ENCODE results near the gene CKS1B.

CKS1B gene

DNA sequence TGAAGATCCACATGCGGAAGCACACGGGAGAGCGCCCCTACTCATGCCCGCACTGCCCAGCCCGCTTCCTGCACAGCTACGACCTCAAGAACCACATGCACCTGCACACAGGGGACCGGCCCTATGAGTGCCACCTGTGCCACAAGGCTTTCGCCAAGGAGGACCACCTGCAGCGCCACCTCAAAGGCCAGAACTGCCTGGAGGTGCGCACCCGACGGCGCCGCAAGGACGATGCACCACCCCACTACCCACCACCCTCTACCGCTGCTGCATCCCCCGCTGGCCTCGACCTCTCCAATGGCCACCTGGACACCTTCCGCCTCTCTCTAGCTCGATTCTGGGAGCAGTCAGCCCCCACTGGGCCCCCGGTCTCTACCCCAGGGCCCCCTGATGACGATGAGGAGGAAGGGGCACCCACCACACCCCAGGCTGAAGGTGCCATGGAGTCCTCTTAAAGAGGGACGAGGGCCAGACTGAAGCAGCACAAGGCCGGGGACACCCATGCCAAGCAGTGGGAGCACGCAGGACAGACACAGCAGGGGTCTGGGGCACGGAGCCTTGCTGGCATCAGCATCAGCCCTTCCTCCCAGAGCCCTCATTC lies 41.9 kb downstream of the CKS1B start:
- no peak for DNase-seq

- DNase-seq: peak; percentile 83
These were observed 42.8 kb downstream of the CKS1B start for GRCh38 chr1:155017041-155017945.

GRCh38 chr1:155017946-155018316 lies 43.5 kb downstream of the CKS1B start:
- no peak for DNase-seq

DNA sequence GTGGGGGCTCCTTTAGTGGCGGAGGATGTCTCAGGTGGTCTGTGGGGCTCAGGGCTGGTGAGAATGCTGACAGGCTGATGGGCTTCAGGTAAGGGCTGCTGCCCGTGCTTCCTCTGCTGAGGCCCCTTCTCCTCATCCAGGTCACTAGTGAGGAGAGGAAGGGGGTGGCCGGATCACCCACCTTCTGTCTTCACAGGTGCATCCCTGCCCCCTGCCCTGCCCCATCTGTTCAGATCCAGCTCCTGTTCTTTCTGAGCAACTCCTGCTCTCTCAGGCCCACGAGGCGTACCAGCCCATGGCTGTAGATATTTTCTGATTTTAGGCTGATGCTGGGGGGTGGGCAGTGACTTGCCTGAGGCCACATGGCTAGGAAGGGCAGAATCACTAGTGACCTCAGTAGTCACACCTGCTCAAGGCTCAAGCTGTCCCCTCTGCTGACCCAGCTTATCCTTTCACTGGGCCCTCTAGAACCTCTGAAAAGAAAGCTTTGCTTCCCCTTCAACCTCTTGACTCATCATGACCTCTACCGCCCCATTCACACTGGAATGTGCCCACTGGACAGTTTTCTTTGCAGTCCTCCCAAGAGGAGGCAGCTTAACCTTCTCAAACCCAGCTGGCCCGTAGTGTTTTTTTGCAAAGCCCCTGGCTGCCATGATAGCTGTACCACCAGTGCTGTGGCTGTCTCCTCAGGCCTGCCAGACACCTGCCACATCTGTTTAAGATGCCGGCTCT lies 44.3 kb downstream of the CKS1B start:
- DNase-seq: no peak

DNA sequence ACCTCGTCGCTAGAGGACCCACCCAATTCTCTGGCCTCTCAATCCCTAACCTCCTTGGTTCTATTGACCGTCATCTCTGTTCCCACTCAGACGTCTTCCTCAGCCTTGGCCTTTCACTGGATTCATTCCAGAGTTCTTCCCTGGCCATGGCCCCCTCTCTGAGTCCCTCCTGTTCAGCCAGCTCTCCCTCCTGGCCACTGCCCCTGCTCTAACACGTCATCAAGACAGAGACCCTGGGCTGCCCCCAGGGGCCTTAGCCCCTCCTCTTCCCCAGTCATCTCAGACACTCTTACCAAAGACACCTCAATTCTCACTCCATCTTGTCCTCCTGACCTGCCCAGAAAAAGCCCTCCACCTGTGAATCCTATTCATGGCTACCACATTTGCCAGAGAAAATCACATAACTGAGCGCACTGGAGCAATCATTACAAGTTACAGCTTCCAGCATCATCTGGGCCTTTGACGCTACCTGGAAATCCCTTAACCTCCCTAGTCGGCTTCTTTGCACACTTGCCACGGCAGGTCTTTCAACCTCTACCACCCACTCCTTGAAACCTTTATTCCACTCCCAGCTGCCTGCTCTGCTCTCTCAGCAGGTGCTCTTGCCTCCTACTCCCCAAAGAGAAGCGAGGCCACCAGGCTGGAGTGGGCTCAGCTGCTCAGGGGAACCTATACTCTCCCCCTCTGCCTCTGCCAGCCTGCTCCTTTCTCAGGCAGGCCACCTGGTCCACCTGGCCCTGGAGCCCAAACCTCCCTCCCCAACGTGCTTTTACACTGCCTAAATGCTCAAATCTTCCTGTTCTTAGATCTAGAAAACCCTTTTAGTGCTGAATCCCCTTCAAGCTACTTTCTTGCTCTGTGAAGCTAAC lies 45.1 kb downstream of the CKS1B start:
- no peak for DNase-seq

DNA sequence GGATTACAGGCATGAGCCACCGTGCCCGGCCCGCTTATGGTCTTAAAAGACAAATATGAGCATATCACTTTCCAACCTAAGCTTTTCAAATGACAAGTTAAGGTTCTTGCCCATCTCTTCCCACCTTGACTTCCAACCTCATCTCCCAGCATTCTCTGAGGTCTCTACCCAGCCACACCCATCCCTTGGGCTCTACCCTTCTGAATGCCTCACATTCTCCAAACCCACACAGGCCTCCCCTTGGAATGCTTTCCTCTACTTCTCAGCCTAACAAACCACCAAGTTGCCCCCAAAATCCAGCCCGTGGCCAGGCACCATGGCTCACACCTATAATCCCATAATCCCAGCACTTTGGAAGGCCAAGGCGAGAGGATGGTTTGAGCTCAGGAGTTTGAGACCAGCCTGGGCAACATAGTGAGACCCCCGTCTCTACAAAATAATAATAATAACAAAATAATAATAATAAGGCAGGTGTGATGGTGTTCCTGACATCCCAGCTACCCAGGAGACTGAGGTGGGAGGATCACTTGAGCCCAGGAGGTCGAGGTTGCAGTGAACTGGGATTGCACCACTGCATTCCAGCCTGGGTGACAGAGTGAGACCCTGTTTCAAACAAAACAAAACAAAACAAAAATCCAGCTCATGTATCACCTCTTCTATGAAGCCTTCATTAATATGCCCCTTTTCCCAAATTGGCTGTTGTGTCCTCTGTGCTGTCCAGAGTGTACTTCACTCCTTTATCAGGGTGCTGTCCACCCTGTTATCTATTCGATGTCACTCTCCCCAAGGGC lies 47.9 kb downstream of the CKS1B start:
- DNase-seq: no peak

- no peak for DNase-seq
These were observed 48.4 kb downstream of the CKS1B start for GRCh38 chr1:155022927-155023236.

- DNase-seq: no peak
These were observed 49.1 kb downstream of the CKS1B start for GRCh38 chr1:155023627-155024026.

GRCh38 chr1:155024315-155024714 lies 49.8 kb downstream of the CKS1B start:
- DNase-seq: no peak

- no peak for DNase-seq
These were observed 51.7 kb downstream of the CKS1B start for GRCh38 chr1:155026154-155026553.

DNA sequence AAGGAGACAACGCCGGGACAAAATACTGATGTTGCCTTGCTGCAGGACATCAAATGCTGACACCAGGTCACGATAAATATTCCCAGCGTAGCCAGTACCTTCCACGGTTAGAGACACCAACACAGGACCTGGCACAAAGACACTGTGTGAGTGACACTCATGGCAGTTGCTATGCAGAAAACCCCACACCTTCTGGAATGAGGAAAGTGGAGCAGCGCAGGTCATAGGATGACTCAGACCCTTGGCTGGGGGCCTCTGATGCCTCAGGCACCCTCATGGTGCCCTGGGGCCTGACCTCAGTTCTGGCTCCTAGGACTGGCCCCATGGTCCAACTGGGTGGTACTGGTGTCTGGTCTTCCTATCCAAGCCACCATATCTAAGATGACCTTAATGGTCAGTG lies 52.1 kb downstream of the CKS1B start:
- DNase-seq: no peak
